K562 (cell line): ENCODE measurements around the gene OTUB2.

Source experiments
- TF ChIP-seq, protein P1 (sequence below): fragments of 250-450 bp; sonication (Bioruptor Pico); IDR thresholded peaks from 2 replicates; pipeline ENCODE4 v1.8.0; 2021; ENCODE audit warnings: moderate library complexity, mild to moderate bottlenecking, inconsistent platforms
- TF ChIP-seq, protein P2 (sequence below), 2 experiments: IDR thresholded peaks; 2 replicates each; pipeline ENCODE4 v1.6.1; 2011; ENCODE audit warnings: borderline replicate concordance in 1 of 2, control low read depth in 1 of 2, low read depth in 1 of 2, low read length in 1 of 2, mild to moderate bottlenecking in 1 of 2, mixed read lengths in 1 of 2, moderate library complexity in 1 of 2; ENCODE audit not compliant: insufficient read depth in 1 of 2, insufficient read length in 1 of 2, poor library complexity in 1 of 2, severe bottlenecking in 1 of 2; ENCODE audit errors: extremely low read depth in 1 of 2
- TF ChIP-seq, protein P3 (sequence below): sonication (generic); formaldehyde crosslinking; IDR thresholded peaks from 2 replicates; pipeline ENCODE4 v1.8.1; 2022; ENCODE audit warnings: missing genetic modification reagents
- TF ChIP-seq, protein P4 (sequence below), 3 experiments: IDR thresholded peaks in 2 of 3; conservative IDR thresholded peaks in 1 of 3; 2 replicates each; pipeline ENCODE4 v1.5.1; 2011 to 2012; ENCODE audit warnings: low read length in 3 of 3, mild to moderate bottlenecking in 3 of 3, control low read depth in 2 of 3, improper control_type of control experiment in 1 of 3, inconsistent platforms in 1 of 3, low read depth in 1 of 3, mixed read lengths in 1 of 3, moderate library complexity in 1 of 3; ENCODE audit not compliant: insufficient read depth in 2 of 3

- TF ChIP-seq, protein P1, sequence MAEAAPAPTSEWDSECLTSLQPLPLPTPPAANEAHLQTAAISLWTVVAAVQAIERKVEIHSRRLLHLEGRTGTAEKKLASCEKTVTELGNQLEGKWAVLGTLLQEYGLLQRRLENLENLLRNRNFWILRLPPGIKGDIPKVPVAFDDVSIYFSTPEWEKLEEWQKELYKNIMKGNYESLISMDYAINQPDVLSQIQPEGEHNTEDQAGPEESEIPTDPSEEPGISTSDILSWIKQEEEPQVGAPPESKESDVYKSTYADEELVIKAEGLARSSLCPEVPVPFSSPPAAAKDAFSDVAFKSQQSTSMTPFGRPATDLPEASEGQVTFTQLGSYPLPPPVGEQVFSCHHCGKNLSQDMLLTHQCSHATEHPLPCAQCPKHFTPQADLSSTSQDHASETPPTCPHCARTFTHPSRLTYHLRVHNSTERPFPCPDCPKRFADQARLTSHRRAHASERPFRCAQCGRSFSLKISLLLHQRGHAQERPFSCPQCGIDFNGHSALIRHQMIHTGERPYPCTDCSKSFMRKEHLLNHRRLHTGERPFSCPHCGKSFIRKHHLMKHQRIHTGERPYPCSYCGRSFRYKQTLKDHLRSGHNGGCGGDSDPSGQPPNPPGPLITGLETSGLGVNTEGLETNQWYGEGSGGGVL (CRISPR knock-in tag) = no peak
- TF ChIP-seq, protein P2, sequence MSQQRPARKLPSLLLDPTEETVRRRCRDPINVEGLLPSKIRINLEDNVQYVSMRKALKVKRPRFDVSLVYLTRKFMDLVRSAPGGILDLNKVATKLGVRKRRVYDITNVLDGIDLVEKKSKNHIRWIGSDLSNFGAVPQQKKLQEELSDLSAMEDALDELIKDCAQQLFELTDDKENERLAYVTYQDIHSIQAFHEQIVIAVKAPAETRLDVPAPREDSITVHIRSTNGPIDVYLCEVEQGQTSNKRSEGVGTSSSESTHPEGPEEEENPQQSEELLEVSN (IDR thresholded peaks at IDR 0.05; ENCODE audit: borderline replicate concordance in 1 of 2, extremely low read depth in 1 of 2, insufficient read depth in 1 of 2, insufficient read length in 1 of 2, low read depth in 1 of 2, low read length in 1 of 2, poor library complexity in 1 of 2, severe bottlenecking in 1 of 2) = no peak
- TF ChIP-seq, protein P3, sequence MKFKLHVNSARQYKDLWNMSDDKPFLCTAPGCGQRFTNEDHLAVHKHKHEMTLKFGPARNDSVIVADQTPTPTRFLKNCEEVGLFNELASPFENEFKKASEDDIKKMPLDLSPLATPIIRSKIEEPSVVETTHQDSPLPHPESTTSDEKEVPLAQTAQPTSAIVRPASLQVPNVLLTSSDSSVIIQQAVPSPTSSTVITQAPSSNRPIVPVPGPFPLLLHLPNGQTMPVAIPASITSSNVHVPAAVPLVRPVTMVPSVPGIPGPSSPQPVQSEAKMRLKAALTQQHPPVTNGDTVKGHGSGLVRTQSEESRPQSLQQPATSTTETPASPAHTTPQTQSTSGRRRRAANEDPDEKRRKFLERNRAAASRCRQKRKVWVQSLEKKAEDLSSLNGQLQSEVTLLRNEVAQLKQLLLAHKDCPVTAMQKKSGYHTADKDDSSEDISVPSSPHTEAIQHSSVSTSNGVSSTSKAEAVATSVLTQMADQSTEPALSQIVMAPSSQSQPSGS (CRISPR knock-in tag) = no peak
- TF ChIP-seq, protein P4, sequence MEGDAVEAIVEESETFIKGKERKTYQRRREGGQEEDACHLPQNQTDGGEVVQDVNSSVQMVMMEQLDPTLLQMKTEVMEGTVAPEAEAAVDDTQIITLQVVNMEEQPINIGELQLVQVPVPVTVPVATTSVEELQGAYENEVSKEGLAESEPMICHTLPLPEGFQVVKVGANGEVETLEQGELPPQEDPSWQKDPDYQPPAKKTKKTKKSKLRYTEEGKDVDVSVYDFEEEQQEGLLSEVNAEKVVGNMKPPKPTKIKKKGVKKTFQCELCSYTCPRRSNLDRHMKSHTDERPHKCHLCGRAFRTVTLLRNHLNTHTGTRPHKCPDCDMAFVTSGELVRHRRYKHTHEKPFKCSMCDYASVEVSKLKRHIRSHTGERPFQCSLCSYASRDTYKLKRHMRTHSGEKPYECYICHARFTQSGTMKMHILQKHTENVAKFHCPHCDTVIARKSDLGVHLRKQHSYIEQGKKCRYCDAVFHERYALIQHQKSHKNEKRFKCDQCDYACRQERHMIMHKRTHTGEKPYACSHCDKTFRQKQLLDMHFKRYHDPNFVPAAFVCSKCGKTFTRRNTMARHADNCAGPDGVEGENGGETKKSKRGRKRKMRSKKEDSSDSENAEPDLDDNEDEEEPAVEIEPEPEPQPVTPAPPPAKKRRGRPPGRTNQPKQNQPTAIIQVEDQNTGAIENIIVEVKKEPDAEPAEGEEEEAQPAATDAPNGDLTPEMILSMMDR (IDR thresholded peaks at IDR 0.05 in 2 of 3, conservative IDR thresholded peaks at IDR 0.05 in 1 of 3; ENCODE audit: insufficient read depth in 2 of 3, low read depth in 1 of 3, low read length in 3 of 3) = no peak
Measured at GRCh38 chr14:94024549-94024948, 1.6 kb upstream of the OTUB2 start.
